Mesothelial cell of epicardium (in vitro differentiated cells): ENCODE results near the gene NXPH4. TPM values are rescaled to one million over a fixed set of nuclear protein-coding genes. Genes with fewer than 3 reads are reported as not detected.

ENCODE experiments used
- DNase-seq, 2 experiments: peaks; one replicate each; pipeline ENCODE4 v3.0.0; 2021; ENCODE audit warnings: low spot score in 2 of 2; ENCODE audit not compliant: unreplicated experiment in 2 of 2
- H3K27ac Mint-ChIP-seq: 2 replicates; pipeline ENCODE4 v1.8.0; 2021; ENCODE audit warnings: mixed read lengths
- H3K27me3 Mint-ChIP-seq: 2 replicates; pipeline ENCODE4 v1.8.0; 2021; ENCODE audit warnings: low read depth, mixed read lengths
- H3K36me3 Mint-ChIP-seq: 2 replicates; pipeline ENCODE4 v1.8.0; 2021; ENCODE audit warnings: mixed read lengths
- H3K4me1 Mint-ChIP-seq: 2 replicates; pipeline ENCODE4 v1.8.0; 2021; ENCODE audit warnings: mixed read lengths
- H3K4me3 Mint-ChIP-seq: 2 replicates; pipeline ENCODE4 v1.8.0; 2021; ENCODE audit warnings: mild to moderate bottlenecking, moderate library complexity, mixed read lengths
- H3K9me3 Mint-ChIP-seq: 2 replicates; pipeline ENCODE4 v1.8.0; 2021; ENCODE audit warnings: mixed read lengths
- CTCF ChIP-seq: fragments of 200-600 bp; sonication (generic); IDR thresholded peaks from one replicate; pipeline ENCODE4 v1.5.0; 2021; ENCODE audit warnings: antibody characterized with exemption; ENCODE audit not compliant: unreplicated experiment
- total RNA-seq: library from RNA; stranded (reverse); gene quantifications from 3 replicates; pipeline ENCODE4 v1.2.1, GENCODE V29; 2021

The NXPH4 gene
- total RNA-seq, 1 donor from 2014 or later: 3.8 TPM

GRCh38 chr12:57170408-57170807, 46.2 kb upstream of the NXPH4 start:
- H3K9me3 Mint-ChIP-seq: no peaks in the 10 kb centered on the region
- no peak overlapping the region for H3K4me3 Mint-ChIP-seq
- TF ChIP-seq CTCF: no peak
- DNase-seq: no peak
- H3K4me1 Mint-ChIP-seq: peaks cover 5% of the 10 kb centered on the region
- peaks cover 26% of the 10 kb centered on the region for H3K36me3 Mint-ChIP-seq
- no peaks in the 10 kb centered on the region for H3K27me3 Mint-ChIP-seq
- H3K27ac Mint-ChIP-seq: no peak overlapping the region

- Mint-ChIP-seq H3K27me3 (no peaks in the 10 kb centered on the region), H3K4me3 (no peak overlapping the region), H3K4me1 (peaks cover 5% of the 10 kb centered on the region), H3K27ac (peak overlapping the region; percentile 5), H3K9me3 (no peaks in the 10 kb centered on the region), H3K36me3 (peaks cover 29% of the 10 kb centered on the region)
- TF ChIP-seq CTCF: no peak
- no peak for DNase-seq
Observed at GRCh38 chr12:57170927-57171326, 45.7 kb upstream of the NXPH4 start.

- no peak for DNase-seq
- Mint-ChIP-seq H3K36me3 (peaks cover 30% of the 10 kb centered on the region), H3K9me3 (no peaks in the 10 kb centered on the region), H3K4me3 (no peak overlapping the region), H3K4me1 (peaks cover 5% of the 10 kb centered on the region), H3K27ac (no peak overlapping the region), H3K27me3 (no peaks in the 10 kb centered on the region)
- TF ChIP-seq CTCF: no peak
Observed at GRCh38 chr12:57171668-57172067, 44.9 kb upstream of the NXPH4 start.

- no peak overlapping the region for H3K4me3 Mint-ChIP-seq
- peaks cover 5% of the 10 kb centered on the region for H3K4me1 Mint-ChIP-seq
- no peaks in the 10 kb centered on the region for H3K27me3 Mint-ChIP-seq
- H3K27ac Mint-ChIP-seq: peak overlapping the region; percentile 65
- peaks cover 28% of the 10 kb centered on the region for H3K36me3 Mint-ChIP-seq
- no peaks in the 10 kb centered on the region for H3K9me3 Mint-ChIP-seq
- peak; percentile 26 for TF ChIP-seq CTCF
- DNase-seq: no peak
Observed at GRCh38 chr12:57173089-57173488, 43.5 kb upstream of the NXPH4 start.

GRCh38 chr12:57173683-57174082, 42.9 kb upstream of the NXPH4 start:
- no peak overlapping the region for H3K27ac Mint-ChIP-seq
- TF ChIP-seq CTCF: no peak
- H3K27me3 Mint-ChIP-seq: no peaks in the 10 kb centered on the region
- H3K36me3 Mint-ChIP-seq: peaks cover 28% of the 10 kb centered on the region
- H3K4me1 Mint-ChIP-seq: peaks cover 5% of the 10 kb centered on the region
- no peak for DNase-seq
- no peaks in the 10 kb centered on the region for H3K9me3 Mint-ChIP-seq
- H3K4me3 Mint-ChIP-seq: no peak overlapping the region
